OCI-LY7 (cell line): ENCODE data around the gene MYT1. TPM values are rescaled to one million over a fixed set of nuclear protein-coding genes. Genes with fewer than 3 reads are reported as not detected.

Experiments
- BruUV-seq: library from RNA; stranded (reverse); fragments of 400-500 nt; replicated peaks from 2 replicates; lab custom pipeline; 2021; lab: Mats Ljungman, UMichigan
- CTCF ChIA-PET: fragments of 300-600 bp; sonication (Branson Sonifier 250); formaldehyde crosslinking; loops from one replicate; lab custom pipeline; 2022; ENCODE audit warnings: antibody characterized with exemption; ENCODE audit not compliant: unreplicated experiment; lab: Charles Lee
- POLR2A ChIA-PET: fragments of 300-600 bp; sonication (Branson Sonifier 250); formaldehyde crosslinking; loops from one replicate; lab custom pipeline; 2022; ENCODE audit warnings: antibody characterized with exemption; lab: Charles Lee
- DNase-seq: peaks from one replicate; pipeline ENCODE4 v3.0.0-alpha.2; 2015; ENCODE audit warnings: low spot score
- H2AFZ ChIP-seq: fragments of 200-600 bp; sonication (generic), shearing (Covaris generic); 2 replicates; pipeline ENCODE4 v1.6.1; 2014; ENCODE audit warnings: mild to moderate bottlenecking, antibody characterized with exemption, low read length, moderate library complexity
- H3K27ac ChIP-seq: fragments of 200-600 bp; sonication (generic); 2 replicates; pipeline ENCODE4 v1.5.1; 2014; ENCODE audit warnings: mixed run types, low read depth, mild to moderate bottlenecking, moderate library complexity, low read length, inconsistent platforms; ENCODE audit not compliant: poor library complexity, severe bottlenecking
- H3K36me3 ChIP-seq: fragments of 200-600 bp; sonication (generic); 2 replicates; pipeline ENCODE4 v1.6.1; 2014; ENCODE audit warnings: mild to moderate bottlenecking, antibody characterized with exemption, low read length, moderate library complexity, mixed read lengths; ENCODE audit not compliant: insufficient read depth
- H3K4me1 ChIP-seq: fragments of 200-600 bp; sonication (generic); 2 replicates; pipeline ENCODE4 v1.5.1; 2014; ENCODE audit warnings: mild to moderate bottlenecking, low read length; ENCODE audit not compliant: insufficient read depth, poor library complexity, severe bottlenecking
- H3K4me2 ChIP-seq: fragments of 200-600 bp; sonication (generic); 2 replicates; pipeline ENCODE4 v1.6.1; 2014; ENCODE audit warnings: mild to moderate bottlenecking, low read length
- H3K4me3 ChIP-seq: fragments of 200-600 bp; sonication (generic); 2 replicates; pipeline ENCODE4 v1.5.1; 2014; ENCODE audit warnings: mild to moderate bottlenecking, low read depth, low read length; ENCODE audit not compliant: poor library complexity, severe bottlenecking
- H3K79me2 ChIP-seq: fragments of 200-600 bp; sonication (generic); 2 replicates; pipeline ENCODE4 v1.6.1; 2016; ENCODE audit warnings: low read depth, mild to moderate bottlenecking, low read length, moderate library complexity, mixed read lengths; ENCODE audit not compliant: insufficient read depth
- H3K9me2 ChIP-seq: fragments of 200-600 bp; sonication (generic); 2 replicates; pipeline ENCODE4 v1.6.1; 2016; ENCODE audit warnings: mild to moderate bottlenecking, low read length, mixed read lengths; ENCODE audit not compliant: insufficient read depth
- H3K9me3 ChIP-seq: fragments of 200-600 bp; sonication (generic); 2 replicates; pipeline ENCODE4 v1.6.1; 2014; ENCODE audit warnings: mild to moderate bottlenecking, mixed run types, low read length, mixed read lengths
- H4K20me1 ChIP-seq: fragments of 200-600 bp; sonication (generic); 2 replicates; pipeline ENCODE4 v1.6.1; 2014; ENCODE audit warnings: mild to moderate bottlenecking, antibody characterized with exemption, low read length, moderate library complexity, mixed read lengths; ENCODE audit not compliant: insufficient read depth
- CTCF ChIP-seq: fragments of 200-600 bp; sonication (generic); conservative IDR thresholded peaks from 2 replicates; pipeline ENCODE4 v1.5.1; 2014; ENCODE audit warnings: mild to moderate bottlenecking, antibody characterized with exemption, low read length, moderate library complexity, mixed read lengths
- EZH2phosphoT487 ChIP-seq: fragments of 200-600 bp; sonication (generic); IDR thresholded peaks from 2 replicates; pipeline ENCODE4 v1.6.1; 2018; ENCODE audit warnings: low read depth, borderline replicate concordance, mild to moderate bottlenecking, mixed run types, antibody characterized with exemption, low read length, moderate library complexity, mixed read lengths
- intact Hi-C: fragments of 100-400 bp; cut with micrococcal nuclease; formaldehyde crosslinking; loops from one replicate; pipeline ENCODE4 v1.10.0; 2022; ENCODE audit not compliant: unreplicated experiment
- total RNA-seq, 2 experiments: library from RNA; depleted of rRNA in 1 of 2; stranded (reverse); fragments of >200 nt in 1 of 2; shearing (Covaris generic) in 1 of 2; gene quantifications; 2 replicates each; pipeline ENCODE4 v1.2.3, GENCODE V29; 2014 to 2022

Gene MYT1
- total RNA-seq, 2 experiments from 2014 or later, result 0.32 to 0.95 TPM

- H4K20me1 ChIP-seq, result no peaks in the 10 kb centered on the region
- intact Hi-C loops, result no loop called here
- peaks cover 19% of the 10 kb centered on the region; the same call in 1 of the 2 replicates for H3K9me3 ChIP-seq
- H3K27ac ChIP-seq, result no peak overlapping the region
- H3K79me2 ChIP-seq, result no peaks in the 10 kb centered on the region
- H3K9me2 ChIP-seq, result no peaks in the 10 kb centered on the region
- BruUV-seq, result no TSS peak
- no peak overlapping the region for H2AFZ ChIP-seq
- no peaks in the 10 kb centered on the region for H3K4me1 ChIP-seq
- no peak overlapping the region for H3K4me2 ChIP-seq
- CTCF ChIA-PET, result no interaction called here
- DNase-seq, result no peak
- POLR2A ChIA-PET, result no interaction called here
- H3K4me3 ChIP-seq, result no peak overlapping the region
- H3K36me3 ChIP-seq, result no peaks in the 10 kb centered on the region
- no peak for TF ChIP-seq CTCF
- no peak for TF ChIP-seq EZH2phosphoT487
Measured at GRCh38 chr20:64140956-64141355, 23.3 kb upstream of the MYT1 start.

GRCh38 chr20:64142590-64142989, 21.7 kb upstream of the MYT1 start:
- Histone ChIP-seq H3K4me1 (no peaks in the 10 kb centered on the region), H2AFZ (no peak overlapping the region), H3K79me2 (no peaks in the 10 kb centered on the region), H3K9me2 (no peaks in the 10 kb centered on the region), H3K36me3 (no peaks in the 10 kb centered on the region), H3K27ac (no peak overlapping the region), H3K9me3 (peaks cover 19% of the 10 kb centered on the region; the same call in 1 of the 2 replicates), H4K20me1 (no peaks in the 10 kb centered on the region), H3K4me3 (no peak overlapping the region), H3K4me2 (no peak overlapping the region)
- TF ChIP-seq EZH2phosphoT487 (no peak), CTCF (no peak)
- no TSS peak for BruUV-seq
- no peak for DNase-seq
- ChIA-PET CTCF (interaction anchor here (1.1 kb wide), 1 partner anchor 113 kb away, joined by 3 read pairs; no protein-coding TSS in a partner anchor), POLR2A (no interaction called here)
- intact Hi-C loops, result no loop called here

- Histone ChIP-seq H2AFZ (no peak overlapping the region), H3K4me1 (no peaks in the 10 kb centered on the region), H3K4me3 (no peak overlapping the region), H3K9me3 (peaks cover 19% of the 10 kb centered on the region; the same call in 1 of the 2 replicates), H3K9me2 (no peaks in the 10 kb centered on the region), H3K36me3 (no peaks in the 10 kb centered on the region), H4K20me1 (no peaks in the 10 kb centered on the region), H3K27ac (no peak overlapping the region), H3K79me2 (no peaks in the 10 kb centered on the region), H3K4me2 (no peak overlapping the region)
- BruUV-seq, result no TSS peak
- intact Hi-C loops, result no loop called here
- DNase-seq, result no peak
- TF ChIP-seq CTCF, result no peak
- TF ChIP-seq EZH2phosphoT487, result no peak
- POLR2A ChIA-PET, result no interaction called here
- CTCF ChIA-PET, result interaction anchor here (0.6 kb wide), 1 partner anchor 365 kb away, joined by 3 read pairs; no protein-coding TSS in a partner anchor
Measured at GRCh38 chr20:64143018-64143801, 21.0 kb upstream of the MYT1 start.
